ENCODE data around the gene FRMPD4.

The FRMPD4 gene

DNA sequence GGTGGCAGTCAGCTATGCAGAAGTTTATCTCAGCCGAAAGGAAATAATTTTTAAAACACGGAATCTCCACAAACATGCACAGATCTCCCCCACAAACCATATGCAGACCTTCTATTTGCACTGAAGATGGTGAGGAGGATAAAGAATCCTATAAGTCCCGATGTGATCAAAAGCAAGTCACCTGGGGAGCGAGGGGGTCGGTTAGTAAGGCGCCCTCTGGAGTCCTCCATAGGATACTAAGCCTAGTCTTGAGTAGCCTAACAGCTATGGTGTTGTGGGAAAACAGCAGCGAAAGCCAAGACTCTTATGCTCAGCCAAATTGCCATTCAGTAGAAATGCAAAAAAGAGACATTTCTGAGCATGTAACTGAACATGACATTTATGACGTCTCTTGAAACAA, 210.9 kb downstream of the FRMPD4 start:
- TF ChIP-seq, protein P1, sequence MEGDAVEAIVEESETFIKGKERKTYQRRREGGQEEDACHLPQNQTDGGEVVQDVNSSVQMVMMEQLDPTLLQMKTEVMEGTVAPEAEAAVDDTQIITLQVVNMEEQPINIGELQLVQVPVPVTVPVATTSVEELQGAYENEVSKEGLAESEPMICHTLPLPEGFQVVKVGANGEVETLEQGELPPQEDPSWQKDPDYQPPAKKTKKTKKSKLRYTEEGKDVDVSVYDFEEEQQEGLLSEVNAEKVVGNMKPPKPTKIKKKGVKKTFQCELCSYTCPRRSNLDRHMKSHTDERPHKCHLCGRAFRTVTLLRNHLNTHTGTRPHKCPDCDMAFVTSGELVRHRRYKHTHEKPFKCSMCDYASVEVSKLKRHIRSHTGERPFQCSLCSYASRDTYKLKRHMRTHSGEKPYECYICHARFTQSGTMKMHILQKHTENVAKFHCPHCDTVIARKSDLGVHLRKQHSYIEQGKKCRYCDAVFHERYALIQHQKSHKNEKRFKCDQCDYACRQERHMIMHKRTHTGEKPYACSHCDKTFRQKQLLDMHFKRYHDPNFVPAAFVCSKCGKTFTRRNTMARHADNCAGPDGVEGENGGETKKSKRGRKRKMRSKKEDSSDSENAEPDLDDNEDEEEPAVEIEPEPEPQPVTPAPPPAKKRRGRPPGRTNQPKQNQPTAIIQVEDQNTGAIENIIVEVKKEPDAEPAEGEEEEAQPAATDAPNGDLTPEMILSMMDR (IDR thresholded peaks at IDR 0.05; ENCODE audit: low read depth, low read length, missing control alignments) = no peak
- H3K4me3 ChIP-seq (ENCODE audit: low read depth, low read length) = no peak overlapping the region
- DNase-seq (ENCODE audit: low read depth) = no peak

GRCh38 chrX:12352922-12353321, 214.6 kb downstream of the FRMPD4 start:
- TF ChIP-seq, protein P1 (IDR thresholded peaks at IDR 0.05; ENCODE audit: low read depth, low read length, missing control alignments) = no peak
- H3K4me3 ChIP-seq (ENCODE audit: low read depth, low read length) = no peak overlapping the region
- no peak for DNase-seq (ENCODE audit: low read depth)

- TF ChIP-seq, protein P1 (IDR thresholded peaks at IDR 0.05; ENCODE audit: low read depth, low read length, missing control alignments) = no peak
- DNase-seq (ENCODE audit: low read depth) = no peak
- H3K4me3 ChIP-seq (ENCODE audit: low read depth, low read length) = no peak overlapping the region
Observed at GRCh38 chrX:12360383-12360782, 222.1 kb downstream of the FRMPD4 start.

GRCh38 chrX:12360986-12361598, 222.8 kb downstream of the FRMPD4 start:
- no peak for DNase-seq (ENCODE audit: low read depth)
- H3K4me3 ChIP-seq (ENCODE audit: low read depth, low read length) = no peak overlapping the region
- TF ChIP-seq, protein P1 (IDR thresholded peaks at IDR 0.05; ENCODE audit: low read depth, low read length, missing control alignments) = no peak

- H3K4me3 ChIP-seq (ENCODE audit: low read depth, low read length) = no peak overlapping the region
- DNase-seq (ENCODE audit: low read depth) = no peak
- TF ChIP-seq, protein P1 (IDR thresholded peaks at IDR 0.05; ENCODE audit: low read depth, low read length, missing control alignments) = no peak
Observed at GRCh38 chrX:12363216-12363615, 224.9 kb downstream of the FRMPD4 start.

GRCh38 chrX:12366440-12366839, 228.2 kb downstream of the FRMPD4 start:
- TF ChIP-seq, protein P1 (IDR thresholded peaks at IDR 0.05; ENCODE audit: low read depth, low read length, missing control alignments) = no peak
- H3K4me3 ChIP-seq (ENCODE audit: low read depth, low read length) = no peak overlapping the region
- no peak for DNase-seq (ENCODE audit: low read depth)

GRCh38 chrX:12367254-12367653, 229.0 kb downstream of the FRMPD4 start:
- no peak overlapping the region for H3K4me3 ChIP-seq (ENCODE audit: low read depth, low read length)
- DNase-seq (ENCODE audit: low read depth) = no peak
- TF ChIP-seq, protein P1 (IDR thresholded peaks at IDR 0.05; ENCODE audit: low read depth, low read length, missing control alignments) = no peak

Measured in GM12864 (cell line).